ENCODE measurements around the gene BCL2L12.

Gene BCL2L12

DNA sequence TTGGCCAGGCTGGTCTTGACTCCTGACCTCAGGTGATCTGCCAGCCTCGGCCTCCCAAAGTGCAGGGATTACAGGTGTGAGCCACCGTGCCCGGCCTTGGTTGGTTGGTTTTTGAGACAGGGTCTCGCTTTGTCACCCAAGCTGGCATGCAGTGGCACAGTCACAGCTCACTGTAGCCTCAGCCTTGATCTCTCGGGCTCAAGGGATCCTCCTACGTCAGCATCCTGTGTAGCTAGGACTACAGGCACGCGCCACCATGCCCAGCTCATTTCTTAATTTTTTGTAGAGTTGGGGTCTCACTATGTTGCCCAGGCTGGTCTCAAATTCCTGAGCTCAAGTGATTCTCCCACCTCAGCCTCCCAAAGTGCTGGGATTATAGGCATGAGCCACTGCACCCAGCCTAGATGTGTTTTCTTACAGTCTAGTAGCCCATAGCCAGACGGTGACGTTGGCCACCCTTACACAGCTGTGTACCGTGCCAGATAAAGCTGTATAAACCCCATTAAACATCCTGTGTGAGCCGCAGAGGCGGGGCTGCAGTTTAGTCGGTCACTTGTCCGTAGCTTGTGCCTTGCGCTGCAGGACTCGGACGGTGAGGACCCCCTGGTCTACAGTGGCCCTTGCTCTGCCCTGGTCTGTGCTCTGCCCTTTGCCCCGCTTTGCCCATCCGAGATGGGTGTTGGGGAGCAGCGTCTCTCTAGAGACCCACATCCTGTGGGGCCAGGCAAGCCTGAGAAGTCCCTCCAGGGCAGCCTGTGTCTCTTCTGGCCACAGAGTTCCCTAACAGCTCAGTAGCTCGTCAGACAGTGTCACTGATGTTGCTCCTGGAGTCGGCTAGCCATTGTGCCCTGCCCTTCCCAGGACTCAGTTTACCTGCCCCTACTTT is 9.9 kb upstream of the BCL2L12 start:
- H3K9me3 ChIP-seq (ENCODE audit: control insufficient read depth, low read length), result no peaks in the 10 kb centered on the region
- no peak overlapping the region for H3K27ac ChIP-seq
- no peak overlapping the region for H3K4me3 ChIP-seq (ENCODE audit: low read depth, low read length)
- no peaks in the 10 kb centered on the region for H3K36me3 ChIP-seq (ENCODE audit: control insufficient read depth, insufficient read depth, low read length)
- H3K79me2 ChIP-seq, result peaks cover 5% of the 10 kb centered on the region
- no peaks in the 10 kb centered on the region for H3K4me1 ChIP-seq
- H3K9ac ChIP-seq, result no peak overlapping the region
- TF ChIP-seq, protein P1, sequence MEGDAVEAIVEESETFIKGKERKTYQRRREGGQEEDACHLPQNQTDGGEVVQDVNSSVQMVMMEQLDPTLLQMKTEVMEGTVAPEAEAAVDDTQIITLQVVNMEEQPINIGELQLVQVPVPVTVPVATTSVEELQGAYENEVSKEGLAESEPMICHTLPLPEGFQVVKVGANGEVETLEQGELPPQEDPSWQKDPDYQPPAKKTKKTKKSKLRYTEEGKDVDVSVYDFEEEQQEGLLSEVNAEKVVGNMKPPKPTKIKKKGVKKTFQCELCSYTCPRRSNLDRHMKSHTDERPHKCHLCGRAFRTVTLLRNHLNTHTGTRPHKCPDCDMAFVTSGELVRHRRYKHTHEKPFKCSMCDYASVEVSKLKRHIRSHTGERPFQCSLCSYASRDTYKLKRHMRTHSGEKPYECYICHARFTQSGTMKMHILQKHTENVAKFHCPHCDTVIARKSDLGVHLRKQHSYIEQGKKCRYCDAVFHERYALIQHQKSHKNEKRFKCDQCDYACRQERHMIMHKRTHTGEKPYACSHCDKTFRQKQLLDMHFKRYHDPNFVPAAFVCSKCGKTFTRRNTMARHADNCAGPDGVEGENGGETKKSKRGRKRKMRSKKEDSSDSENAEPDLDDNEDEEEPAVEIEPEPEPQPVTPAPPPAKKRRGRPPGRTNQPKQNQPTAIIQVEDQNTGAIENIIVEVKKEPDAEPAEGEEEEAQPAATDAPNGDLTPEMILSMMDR (IDR thresholded peaks at IDR 0.05), result no peak
- H3K4me2 ChIP-seq (ENCODE audit: low read length), result no peak overlapping the region
- H3K27me3 ChIP-seq (ENCODE audit: control insufficient read depth, insufficient read depth, low read length), result no peaks in the 10 kb centered on the region
- no peak overlapping the region for H2AFZ ChIP-seq

DNA sequence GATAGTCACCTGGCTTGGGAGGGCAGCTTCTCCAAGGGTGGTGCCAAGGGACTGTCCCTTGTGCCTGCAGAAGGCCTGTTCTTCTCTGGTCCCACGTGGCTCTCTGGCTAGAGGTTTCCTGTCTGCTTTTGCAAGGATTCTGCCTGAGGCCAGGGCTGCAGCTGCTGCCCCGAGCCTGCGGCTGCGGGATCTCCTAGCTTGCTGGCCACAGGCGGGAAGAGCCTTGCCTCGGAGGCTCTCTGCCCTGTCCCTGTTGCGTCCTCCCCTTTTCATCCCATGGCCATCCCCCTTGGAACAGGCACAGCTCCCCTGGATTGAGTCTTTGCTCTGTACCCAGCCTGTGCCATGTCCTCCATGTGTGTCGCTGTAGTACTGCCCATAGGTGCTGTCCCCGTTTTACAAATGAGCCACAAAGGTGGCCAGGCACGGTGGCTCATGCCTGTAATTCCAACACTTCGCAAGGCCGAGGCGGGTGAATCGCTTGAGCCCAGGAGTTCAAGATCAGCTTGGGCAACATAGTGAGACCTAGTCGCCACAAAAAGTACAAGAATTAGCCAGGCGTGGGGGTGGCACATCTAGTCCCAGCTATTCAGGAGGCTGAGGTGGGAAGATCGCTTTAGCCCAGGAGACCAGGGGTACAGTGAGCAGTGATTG is 9.2 kb upstream of the BCL2L12 start:
- Histone ChIP-seq H3K9ac (no peak overlapping the region), H3K36me3 (ENCODE audit: control insufficient read depth, insufficient read depth, low read length) (no peaks in the 10 kb centered on the region), H2AFZ (no peak overlapping the region), H3K4me1 (no peaks in the 10 kb centered on the region), H3K4me2 (ENCODE audit: low read length) (no peak overlapping the region), H3K79me2 (peaks cover 5% of the 10 kb centered on the region), H3K27me3 (ENCODE audit: control insufficient read depth, insufficient read depth, low read length) (no peaks in the 10 kb centered on the region), H3K9me3 (ENCODE audit: control insufficient read depth, low read length) (no peaks in the 10 kb centered on the region), H3K27ac (no peak overlapping the region), H3K4me3 (ENCODE audit: low read depth, low read length) (no peak overlapping the region)
- TF ChIP-seq, protein P1 (IDR thresholded peaks at IDR 0.05), result no peak

DNA sequence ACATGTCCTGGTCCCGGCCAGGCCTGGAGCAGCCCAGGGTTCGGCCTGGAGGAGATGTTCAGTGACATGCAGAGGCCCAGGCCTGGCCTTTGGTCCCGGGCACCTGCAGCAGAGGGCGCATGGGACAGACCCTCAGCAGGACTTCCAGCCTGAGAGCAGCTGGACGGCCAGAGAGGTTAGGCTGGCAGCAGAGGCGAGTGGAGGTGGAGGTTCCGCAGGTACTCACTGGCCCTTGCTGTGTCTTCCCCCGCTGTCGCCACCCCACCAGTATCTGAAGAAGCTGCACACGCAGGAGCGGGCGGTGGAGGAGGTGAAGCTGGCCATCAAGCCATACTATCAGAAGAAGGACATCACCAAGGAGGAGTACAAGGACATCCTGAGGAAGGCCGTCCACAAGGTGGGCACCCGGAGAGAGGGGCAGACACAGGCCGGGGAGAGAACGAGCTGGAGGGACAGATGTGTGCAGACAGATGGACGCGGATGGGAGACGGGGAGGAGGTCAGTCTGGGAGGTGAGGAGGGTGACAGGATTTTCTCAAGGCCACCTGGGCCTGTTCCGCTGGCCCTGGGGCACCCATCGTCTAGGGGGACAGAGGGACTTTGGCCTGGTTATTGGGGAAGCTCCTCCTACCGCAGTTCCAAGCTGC is 8.1 kb upstream of the BCL2L12 start:
- H3K36me3 ChIP-seq (ENCODE audit: control insufficient read depth, insufficient read depth, low read length), result no peaks in the 10 kb centered on the region

DNA sequence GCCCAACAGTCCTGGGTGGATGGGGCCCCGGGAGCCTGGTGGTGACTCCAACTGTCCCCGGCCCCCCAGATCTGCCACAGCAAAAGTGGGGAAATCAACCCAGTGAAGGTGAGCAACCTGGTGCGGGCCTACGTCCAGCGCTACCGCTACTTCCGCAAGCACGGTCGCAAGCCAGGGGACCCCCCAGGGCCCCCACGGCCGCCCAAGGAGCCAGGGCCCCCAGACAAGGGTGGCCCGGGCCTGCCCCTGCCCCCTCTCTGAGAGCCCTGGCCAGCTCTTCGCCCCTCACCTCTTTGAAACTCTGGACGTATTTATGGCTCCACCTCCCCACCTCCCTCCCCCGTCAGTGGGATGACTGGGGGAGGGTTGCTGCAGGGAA is 7.6 kb upstream of the BCL2L12 start:
- Histone ChIP-seq H3K4me1 (no peaks in the 10 kb centered on the region), H3K4me3 (ENCODE audit: low read depth, low read length) (no peak overlapping the region), H3K36me3 (ENCODE audit: control insufficient read depth, insufficient read depth, low read length) (no peaks in the 10 kb centered on the region)

More for the DNA sequence above, 8.1 kb upstream of the BCL2L12 start:
- no peak overlapping the region for H2AFZ ChIP-seq
- no peaks in the 10 kb centered on the region for H3K4me1 ChIP-seq
- no peak overlapping the region for H3K4me2 ChIP-seq (ENCODE audit: low read length)
- H3K9me3 ChIP-seq (ENCODE audit: control insufficient read depth, low read length), result no peaks in the 10 kb centered on the region
- TF ChIP-seq, protein P1 (IDR thresholded peaks at IDR 0.05), result no peak
- no peaks in the 10 kb centered on the region for H3K27me3 ChIP-seq (ENCODE audit: control insufficient read depth, insufficient read depth, low read length)
- peaks cover 5% of the 10 kb centered on the region for H3K79me2 ChIP-seq
- no peak overlapping the region for H3K9ac ChIP-seq
- H3K27ac ChIP-seq, result no peak overlapping the region
- H3K4me3 ChIP-seq (ENCODE audit: low read depth, low read length), result no peak overlapping the region

More for the DNA sequence above, 7.6 kb upstream of the BCL2L12 start:
- no peak overlapping the region for H2AFZ ChIP-seq
- TF ChIP-seq, protein P1 (IDR thresholded peaks at IDR 0.05), result no peak
- H3K9me3 ChIP-seq (ENCODE audit: control insufficient read depth, low read length), result no peaks in the 10 kb centered on the region
- no peak overlapping the region for H3K27ac ChIP-seq
- H3K27me3 ChIP-seq (ENCODE audit: control insufficient read depth, insufficient read depth, low read length), result no peaks in the 10 kb centered on the region
- peaks cover 2% of the 10 kb centered on the region for H3K79me2 ChIP-seq
- no peak overlapping the region for H3K4me2 ChIP-seq (ENCODE audit: low read length)
- H3K9ac ChIP-seq, result no peak overlapping the region
